T-helper 22 cell (primary cell): ENCODE measurements around the gene ISLR.

Experiments
- DNase-seq: peaks from one replicate; pipeline ENCODE4 v3.0.0-alpha.2; 2020; ENCODE audit warnings: low read depth

ISLR gene

DNA sequence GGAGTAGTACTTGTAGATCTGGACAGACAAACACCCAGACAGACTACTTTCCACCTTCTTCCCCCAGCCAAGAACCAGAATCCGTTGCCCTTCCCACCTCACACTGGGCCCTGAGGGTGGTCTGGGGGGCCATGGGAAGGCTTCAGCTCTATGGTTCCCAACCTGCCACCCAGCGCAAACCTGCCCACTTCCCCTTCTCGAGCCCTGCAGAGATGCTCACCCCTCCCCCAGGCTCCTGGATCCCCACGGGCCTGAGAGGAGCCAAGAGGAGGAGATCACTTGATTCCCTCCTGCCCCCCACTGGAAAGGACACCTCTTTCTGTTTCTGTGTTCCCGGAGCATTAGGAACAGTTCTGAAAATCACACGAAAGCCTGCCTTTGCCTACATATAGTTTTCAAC is 20.4 kb downstream of the ISLR start:
- DNase-seq, result no peak

DNA sequence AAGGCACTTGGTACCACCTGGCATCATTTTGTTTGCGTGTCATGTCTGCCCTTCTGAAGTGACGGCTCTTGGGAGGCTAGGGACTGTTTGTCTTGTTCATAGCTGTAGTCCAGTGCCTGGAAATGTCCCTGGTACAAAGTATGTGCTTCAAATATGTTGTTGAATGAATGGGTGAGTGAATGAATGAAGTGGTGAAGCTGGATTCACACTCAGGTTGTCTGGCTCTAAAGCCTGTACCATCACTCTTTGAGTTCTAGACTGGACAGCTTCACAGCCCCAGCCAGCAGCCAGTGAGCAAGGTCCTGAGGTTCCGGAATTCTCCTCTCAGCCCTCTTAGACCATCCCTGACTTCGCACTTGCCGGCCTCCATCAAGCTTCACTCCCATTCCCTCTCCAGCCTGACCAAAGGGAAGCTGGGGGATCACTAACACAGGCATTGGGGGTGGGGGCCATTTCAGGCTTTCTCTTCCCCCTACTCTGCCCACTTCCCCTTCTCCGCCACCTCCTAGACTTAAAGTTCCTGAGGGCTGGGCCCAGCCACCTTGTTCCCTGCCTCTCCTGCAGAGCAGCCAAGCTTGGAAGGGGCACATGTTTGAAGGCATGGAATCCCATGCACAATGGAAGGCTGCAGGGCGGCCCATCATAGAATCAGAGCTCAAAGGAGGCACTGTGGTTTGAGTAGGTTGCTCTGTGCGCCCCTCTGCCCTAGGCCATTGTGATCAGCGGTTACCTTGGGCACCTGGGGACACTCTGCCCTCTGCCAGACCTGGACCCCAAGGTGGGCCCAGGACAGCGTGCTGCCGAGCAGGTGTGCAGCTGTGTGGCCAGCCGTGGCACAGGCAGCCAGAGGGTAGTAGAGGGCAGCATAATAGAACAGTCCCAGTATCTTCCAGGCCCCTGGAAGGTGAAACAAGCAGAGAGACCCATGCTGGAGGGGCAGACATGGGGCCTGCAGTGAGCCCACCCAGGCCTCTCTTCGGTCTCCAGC is 21.4 kb downstream of the ISLR start:
- no peak for DNase-seq

DNA sequence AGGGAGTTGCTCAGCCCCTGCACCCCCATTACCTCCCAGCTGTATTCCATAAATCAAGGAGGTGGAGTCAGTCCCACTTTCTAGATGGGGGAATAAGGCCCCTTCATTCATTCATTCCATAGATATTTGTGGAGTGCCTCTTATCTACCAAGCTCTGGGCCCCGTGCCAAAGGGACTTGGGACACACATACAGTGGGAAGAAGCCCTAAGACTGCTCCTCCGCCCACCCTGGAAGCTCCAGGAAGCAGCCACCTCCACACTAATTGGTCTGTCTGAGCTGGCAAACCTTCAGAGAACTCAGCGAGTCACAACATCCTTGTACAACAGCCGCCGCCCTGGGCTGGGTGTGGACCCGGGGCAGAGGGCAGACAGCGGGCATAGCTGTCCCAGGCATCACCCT is 22.7 kb downstream of the ISLR start:
- no peak for DNase-seq

DNA sequence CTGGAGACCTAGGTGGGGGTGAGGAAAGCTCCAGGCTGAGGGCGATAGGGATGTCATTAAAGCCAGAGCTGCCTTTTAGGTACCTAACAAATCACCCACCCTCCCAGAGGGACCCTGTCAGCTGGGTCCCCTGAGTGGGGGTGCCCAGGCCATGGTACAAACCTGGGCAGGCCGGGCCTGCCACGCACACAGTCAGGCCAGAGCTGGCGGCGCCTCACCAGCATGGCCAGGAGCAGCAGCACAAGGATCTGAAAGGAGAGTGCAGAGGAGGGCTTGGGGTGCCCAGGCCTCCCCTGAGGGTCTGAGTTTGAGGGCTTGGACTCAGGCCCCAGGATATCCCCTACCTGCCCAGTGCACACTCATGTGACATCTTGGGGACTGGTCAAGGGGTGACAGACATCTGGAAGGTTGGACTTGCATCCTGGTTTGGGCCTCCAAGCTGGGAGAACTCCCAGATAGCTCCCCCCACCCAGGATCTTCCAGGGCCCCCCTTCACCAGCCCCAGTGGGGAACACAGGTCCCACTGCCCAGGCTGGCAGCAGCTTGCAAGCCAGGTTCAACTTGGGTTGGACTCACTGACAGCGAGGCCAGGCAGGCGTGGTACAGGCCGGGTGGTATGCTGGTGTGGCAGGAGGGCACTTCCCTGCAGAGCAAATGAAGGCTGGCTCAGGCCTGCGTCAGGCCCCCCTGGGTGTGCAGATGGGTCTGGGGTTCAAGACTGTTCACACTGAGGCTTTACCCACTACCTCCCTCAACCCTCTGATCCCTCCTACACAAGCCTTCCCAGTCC is 23.9 kb downstream of the ISLR start:
- no peak for DNase-seq

DNA sequence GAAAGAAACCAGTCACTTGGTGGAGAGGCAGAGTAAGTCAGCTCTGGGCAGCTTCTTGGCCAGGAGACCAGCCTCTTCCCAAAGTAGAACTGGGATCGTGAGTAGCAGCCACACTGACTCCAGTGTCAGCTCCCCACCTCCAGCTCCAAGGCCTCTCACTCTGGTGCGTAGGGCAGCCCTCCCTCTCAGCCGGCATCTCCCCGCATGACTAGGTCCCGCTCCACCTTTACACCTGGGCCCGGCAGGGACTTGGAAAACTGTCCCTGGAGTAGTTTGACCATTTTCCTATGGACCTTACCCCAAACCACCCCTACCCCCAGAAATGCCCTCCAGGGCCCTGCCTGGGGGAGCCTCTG is 25.8 kb downstream of the ISLR start:
- DNase-seq, result no peak

DNA sequence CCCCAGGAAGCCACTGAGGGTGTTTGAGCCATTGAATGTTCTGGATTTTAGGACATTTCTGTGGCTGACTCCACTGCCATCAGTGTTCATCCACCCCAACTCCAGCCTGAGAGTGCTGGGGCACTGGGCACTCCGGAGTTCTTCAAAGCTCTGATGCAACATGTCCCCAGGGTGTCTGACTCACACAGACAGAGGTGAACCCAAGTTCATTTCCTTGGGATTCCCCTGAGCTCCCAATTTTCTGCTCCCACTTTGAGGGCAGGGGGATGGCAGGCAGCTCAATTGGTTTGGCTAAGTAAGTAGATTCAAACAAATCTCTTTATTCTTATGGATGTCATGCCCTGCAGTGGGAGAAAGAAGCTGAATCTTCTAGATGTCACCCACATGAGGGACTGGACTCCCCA is 26.9 kb downstream of the ISLR start:
- DNase-seq, result no peak

DNA sequence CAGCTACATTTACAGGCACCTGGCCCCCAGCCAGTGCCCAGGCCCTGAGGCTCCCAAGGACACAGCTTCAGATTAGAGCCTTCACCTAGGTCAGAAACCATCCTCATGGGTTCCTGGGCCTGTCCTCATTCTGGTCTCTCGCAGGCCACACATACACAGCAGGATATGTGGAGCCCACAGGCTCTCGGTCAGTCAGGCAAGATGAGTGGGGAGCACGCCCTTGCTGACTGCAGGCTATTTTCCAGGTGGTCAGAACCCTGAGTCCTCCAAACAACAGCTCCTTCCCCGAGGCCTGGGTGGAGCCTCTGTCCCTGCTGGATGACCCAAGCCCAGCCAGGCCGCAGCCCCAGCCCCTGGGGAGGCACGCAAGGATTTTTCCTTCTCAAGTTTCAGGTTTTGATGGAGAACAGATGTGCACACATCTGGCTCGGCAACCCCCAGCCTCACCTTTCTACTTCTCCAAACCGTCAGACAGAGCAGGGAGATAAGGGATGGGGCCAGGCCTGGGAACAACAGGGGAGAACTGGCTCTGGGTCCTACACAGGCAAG is 27.4 kb downstream of the ISLR start:
- DNase-seq, result no peak

DNA sequence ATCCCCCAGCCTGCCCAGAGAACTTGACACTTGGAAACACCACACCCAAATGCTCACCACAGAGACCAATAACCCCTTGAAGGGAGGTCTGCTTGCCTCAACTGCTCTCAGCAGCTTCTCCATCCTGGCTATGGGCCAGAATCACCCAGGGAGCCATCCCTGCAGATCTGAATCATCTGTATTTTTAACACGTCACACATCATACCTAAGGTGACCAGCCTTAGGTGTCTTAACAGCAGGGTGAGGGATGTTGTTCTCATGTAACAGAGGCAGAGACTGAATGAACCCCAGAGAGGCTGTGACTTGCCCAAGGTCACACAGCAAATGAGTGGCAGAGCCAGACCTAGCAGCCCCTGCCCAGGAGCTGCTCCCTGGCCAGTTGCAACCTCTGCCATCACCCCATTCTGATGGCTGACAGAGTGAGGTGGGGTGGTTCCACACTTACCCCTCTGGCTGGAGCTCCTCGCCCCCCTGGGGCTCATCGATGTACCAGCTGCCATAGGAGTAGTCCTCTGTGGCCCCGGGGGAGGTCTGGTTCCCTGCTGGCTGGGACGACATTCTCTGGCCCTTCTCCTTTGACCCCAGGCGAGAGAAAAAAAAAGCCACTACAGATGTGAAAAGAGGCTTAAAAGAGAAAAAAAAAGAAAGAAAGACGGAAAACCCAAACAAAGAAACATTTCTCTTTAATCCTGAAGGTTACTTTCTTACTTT is 28.4 kb downstream of the ISLR start:
- no peak for DNase-seq

DNA sequence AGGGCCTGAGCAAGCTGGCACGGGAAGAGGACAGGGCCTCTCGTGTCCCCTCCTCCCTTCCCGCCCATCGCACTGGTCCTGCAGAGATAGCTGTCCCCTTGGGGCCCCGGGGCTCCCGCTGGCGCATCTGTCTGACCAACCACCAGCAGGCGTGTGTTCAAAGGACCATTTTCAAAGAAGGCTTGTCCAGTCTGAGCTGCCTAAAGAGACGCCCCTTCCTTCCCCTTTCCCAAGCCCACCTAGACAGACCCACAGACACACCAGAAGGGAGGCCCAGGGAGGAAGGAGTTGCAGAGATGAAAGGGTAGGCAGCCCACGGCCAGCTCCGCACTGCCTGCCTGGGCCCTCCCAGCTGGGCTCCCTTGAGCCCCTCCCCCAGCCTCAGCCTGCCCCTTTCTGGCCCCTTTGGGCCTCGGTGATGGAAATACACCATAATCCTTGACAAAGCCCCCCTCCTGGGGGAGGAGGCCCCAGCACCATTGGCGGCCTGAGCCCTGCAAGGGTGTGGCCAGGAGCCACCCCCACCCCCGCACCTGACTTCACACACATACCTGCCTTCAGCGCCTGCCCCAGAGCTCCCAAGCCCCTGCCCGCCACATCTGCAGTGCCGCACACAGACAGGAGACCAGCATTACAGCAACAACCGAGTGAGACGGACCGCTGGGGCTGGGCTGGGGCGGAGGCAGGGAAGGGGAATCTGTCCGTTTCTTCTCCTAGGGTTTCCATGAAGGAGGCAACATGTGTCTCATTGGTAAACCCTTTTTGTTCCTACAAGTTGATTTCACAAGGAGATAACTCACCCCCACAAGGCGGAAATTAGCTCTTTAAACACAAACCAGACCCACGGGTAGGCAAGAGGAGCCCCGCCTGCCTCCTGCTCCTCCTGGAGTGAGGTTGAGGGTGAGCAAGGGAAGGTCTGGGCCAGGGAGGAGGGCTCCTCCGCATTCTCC is 29.2 kb downstream of the ISLR start, which contains the start of gene STRA6:
STRA6 (minus strand) TSS at position 336 of the 950 bp plus-strand sequence. CDS start 520 bp downstream, outside the sequence.
- DNase-seq, result no peak

DNA sequence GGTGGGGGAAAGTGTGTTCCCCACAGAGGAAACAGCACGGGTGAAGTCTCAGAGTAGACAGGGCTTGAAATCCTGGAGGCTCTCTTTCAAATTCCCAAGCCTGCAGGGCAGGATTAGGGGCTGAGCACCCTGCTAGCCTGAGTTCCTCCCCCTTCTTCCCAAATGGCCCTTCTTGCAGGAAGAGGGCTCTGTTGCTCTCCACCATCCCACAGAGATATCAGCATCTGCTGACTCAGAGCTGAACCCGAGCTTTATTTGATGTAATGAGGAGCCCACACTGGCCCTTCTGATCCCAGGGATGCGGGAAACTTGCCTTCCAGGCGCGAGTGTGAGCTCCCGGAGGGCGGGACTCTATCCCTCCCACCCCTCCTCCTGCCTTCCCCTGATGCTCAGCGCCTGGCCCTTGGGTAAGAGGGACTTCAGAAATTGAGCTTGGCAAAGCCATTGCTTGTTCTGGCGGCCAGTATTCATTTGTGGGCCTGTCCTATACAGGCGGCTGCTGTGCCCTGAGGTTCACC is 30.5 kb downstream of the ISLR start:
- no peak for DNase-seq

DNA sequence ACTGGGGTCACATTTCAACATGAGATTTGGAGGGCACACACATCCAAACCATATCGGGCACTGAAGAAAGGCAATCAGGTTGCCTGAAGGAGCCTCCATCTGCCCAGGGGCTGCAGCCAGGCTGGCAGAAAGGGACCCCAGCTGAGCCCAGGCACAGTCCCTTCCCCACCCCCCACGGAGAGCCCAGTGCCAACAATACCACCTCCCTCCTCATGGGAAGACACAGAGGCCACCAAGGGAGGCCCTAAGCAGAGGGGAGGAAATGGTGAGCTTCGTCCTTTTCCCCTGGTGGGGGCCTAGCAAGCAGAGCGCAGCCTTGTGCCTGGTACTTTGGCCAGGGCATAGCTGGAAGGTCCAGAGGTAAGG is 32.1 kb downstream of the ISLR start:
- no peak for DNase-seq

DNA sequence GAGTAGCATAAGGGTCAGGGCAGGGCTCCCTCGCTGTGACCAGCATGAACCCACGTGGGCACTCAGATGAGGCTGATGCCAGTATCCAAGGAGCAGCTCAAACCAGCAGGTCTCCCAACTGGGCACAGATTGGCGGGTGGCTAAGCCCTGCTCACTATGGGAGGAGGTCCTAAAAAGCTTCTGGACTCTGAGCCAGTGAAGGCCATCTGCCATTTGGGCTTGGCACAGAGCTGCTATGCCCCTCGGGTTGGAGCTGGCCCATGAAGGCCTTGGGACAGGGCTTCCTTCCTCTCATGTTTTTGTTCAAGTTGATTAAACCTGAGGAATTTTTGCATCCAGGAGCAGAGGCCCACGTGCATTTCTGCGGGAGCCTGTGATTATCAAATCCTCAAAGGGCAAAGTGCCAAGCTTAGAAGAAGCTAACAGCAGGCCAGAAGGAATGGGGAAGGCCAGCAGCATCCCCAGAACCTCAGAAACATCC is 33.3 kb downstream of the ISLR start:
- DNase-seq, result no peak

DNA sequence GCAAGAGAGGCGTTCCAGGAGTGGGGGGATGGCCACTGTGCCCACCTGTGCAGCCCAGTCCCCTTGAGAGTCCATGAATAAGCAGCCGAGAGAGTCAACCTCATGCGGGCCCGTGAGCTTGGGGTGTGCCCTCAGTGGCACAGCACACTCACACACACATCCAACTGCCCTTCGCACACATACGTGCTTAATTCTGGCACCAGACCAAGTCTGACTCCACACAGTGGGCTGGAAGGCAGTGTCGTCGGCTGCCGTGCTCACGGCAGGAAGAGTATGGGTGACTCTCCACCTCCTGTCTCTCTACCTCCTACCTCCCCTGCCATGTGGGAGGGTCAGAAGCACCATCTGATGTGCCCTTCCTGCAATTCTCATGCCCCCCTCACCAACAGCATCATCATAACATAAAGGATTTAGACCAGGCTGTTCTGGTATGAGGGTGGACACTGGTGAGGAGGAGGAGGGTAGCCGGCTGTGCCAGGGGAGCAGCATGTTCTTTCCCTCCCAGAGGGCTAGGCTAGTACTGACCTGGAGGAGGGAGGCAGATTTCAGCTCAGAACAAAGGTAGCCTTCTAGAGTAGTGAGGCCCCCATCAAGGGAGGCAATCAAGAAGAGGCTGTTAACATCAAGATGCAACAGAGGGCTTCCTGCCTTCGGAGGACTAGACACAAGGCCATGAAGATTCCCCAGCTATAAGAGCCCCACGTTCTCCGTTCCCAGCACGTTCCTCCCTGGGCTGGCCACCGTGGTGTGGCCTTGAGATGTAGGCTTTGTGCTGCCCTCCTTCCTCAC is 34.3 kb downstream of the ISLR start:
- no peak for DNase-seq

DNA sequence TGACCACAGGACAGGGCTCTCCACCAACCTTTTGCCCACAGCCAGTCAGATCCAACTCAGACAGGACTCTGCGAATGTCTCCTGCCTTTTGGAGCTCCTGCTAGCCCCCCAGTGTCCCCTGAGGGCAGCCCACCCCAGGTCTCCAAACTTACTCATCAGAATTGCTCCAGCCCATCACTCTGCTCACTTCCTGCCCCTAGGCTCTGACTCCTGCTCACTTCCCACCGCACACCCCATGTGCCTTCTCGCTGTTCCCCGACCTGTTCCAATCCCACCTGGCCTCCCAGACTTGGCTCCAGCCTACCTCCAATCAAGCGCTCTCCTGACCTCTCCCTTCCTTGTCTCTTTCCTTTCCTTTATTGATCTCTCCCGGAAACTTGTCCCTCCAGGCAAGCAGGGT is 35.0 kb downstream of the ISLR start:
- no peak for DNase-seq

DNA sequence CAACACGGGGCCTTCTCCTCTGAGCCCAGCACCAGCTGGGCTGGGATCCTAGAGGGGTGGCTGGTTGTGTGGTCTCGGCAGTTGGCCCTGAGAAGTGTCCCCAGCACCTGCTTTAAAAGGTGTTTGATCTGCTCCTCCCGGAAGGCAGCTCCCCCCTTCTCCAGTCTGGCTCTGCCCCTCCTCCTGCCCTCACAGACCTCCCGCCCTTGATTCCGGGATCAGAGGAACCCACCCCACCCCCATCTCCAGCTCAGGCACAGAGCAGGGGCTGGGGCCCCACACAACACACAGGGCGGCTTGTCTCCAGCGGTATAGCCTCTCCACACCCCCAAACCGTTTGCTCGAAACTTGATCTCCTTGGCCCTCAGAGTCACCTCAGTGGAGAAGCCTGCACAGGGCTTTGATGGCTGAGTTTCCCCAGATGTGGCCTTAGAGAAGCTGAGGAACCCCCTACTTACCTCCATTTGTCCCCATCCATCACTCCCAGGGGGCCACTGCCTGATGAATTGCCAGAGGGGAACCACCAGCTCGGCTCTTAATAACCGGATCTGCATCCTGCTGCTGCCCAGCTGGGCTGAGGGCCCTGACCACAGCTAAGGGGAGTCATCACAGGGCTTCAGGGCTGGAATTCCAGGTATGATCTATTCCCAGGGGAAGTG is 35.5 kb downstream of the ISLR start:
- no peak for DNase-seq

DNA sequence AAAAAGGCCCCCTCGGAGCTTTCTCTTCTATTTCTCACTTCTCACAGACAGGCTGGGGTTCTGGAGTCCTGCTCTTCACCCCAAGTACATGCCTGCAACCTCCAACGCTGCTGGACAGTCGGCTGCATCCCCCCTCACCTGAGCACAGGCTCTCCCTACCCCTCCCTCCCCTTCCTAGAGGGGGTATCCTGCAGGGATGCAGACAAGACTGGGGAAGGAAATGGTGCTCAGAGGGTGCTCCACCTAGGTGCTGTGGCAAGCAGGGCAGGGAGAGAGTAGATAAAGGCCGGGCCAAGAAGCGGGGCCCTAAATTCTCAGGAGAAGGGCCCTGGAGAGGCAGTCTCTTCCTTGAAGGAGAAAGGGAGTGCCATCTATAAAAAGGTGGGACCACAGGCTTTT is 36.0 kb downstream of the ISLR start:
- no peak for DNase-seq

DNA sequence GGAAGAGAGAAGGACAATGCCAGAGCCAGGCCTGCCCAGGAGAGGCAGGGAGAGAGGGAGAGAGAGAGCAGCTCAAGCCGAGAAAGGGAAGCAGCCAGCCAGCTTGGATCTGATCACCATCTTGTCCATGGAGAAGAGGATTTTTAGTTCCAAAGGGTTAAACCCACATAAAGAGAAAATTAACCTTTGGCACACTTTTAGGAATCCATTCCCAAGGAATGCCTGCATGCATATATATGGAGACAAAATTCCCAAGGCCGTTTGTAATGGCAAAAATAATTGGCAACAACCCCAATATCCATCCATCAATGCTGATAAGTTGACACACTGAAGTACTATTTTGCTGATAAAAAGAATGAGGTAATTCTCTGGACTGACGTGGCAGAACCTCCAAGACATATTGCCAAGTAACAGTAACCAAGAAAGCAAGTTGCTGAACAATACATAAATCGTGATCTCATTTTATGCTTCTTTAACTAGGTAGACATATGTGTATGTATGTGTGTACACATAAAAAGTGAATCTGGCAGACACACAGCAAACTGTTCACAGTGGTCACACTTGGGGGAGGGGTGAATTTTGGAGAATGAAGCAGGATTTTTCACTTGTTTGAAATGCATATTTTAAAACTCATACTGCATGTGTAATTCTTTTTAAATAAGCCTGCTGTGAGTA is 36.6 kb downstream of the ISLR start:
- no peak for DNase-seq

DNA sequence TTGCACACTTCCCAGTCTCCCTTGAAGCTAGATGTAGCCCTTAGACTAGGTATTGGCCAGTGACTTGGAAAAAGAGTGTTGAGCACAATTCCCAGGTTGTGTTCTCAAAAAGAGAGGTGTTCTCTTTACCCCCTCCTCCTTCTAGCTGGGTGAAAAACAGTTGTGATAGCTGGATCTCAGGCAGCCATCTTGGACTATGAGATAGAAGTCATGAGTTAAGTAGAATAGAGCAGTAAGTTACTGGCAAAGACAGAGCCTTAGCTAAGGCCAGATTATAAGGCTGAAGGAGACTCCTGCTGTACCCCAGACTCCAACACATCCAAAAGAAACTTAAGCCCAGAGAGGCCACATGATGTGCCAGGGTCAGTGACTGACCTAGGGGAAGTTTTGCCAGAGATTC is 37.2 kb downstream of the ISLR start:
- DNase-seq, result no peak

DNA sequence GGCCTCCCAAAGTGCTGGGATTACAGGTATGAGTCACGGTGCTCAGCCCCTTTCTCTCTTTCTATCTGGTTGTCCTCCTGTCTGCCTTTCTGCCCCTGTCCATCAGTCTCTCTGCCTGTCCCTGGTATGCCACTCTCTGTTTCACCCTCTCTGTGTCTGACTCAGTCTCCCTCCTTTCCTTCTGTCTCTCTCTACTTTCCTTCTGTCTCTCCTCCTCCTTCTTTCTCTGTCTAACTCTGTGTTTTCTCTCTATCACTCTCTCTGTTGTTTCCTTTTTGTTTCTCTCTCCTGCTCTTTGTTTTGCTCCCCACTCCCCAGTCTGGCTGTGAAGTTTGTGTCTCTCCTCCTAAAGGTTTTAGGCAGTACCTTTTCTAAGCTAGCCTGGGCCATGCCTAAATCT is 38.1 kb downstream of the ISLR start:
- no peak for DNase-seq
